ENCODE measurements around the gene LNX1. TPM values are rescaled to one million over a fixed set of nuclear protein-coding genes. Genes with fewer than 3 reads are reported as not detected.

The LNX1 gene
- total and polyA plus RNA-seq, 2 of the 8 experiments (the other 6 are each of a cell fraction or from before 2014, with no cell fraction given) = 2.7 to 3.8 TPM

GRCh38 chr4:53575552-53575951 is 15.7 kb downstream of the LNX1 start:
- no peak for FAIRE-seq
- Histone ChIP-seq H2BK15ac (ENCODE audit: low read length) (no peak overlapping the region), H2AK5ac (ENCODE audit: low read depth, low read length) (no peak overlapping the region), H3K79me2 (ENCODE audit: control insufficient read depth in 1 of 2, insufficient read depth in 2 of 2, low read length in 2 of 2) (no peaks in the 10 kb centered on the region), H3K4ac (replicated peaks; ENCODE audit: insufficient read length, low read depth, low read length) (no peak overlapping the region), H3K4me3 (ENCODE audit: extremely low read depth in 1 of 4, insufficient read depth in 2 of 4, low read depth in 3 of 4, low read length in 4 of 4) (no peak overlapping the region), H4K8ac (ENCODE audit: extremely low read depth, insufficient read depth, low read length) (no peak overlapping the region), H4K20me1 (replicated peaks in 1 of 2; ENCODE audit: control insufficient read depth in 1 of 2, insufficient read depth in 2 of 2, low read length in 2 of 2) (no peaks in the 10 kb centered on the region), H2BK20ac (ENCODE audit: low read length) (no peak overlapping the region), H3K27me3 (replicated peaks in 1 of 4; ENCODE audit: control insufficient read depth in 3 of 4, extremely low read depth in 1 of 4, insufficient read depth in 3 of 4, low read length in 3 of 4) (no peaks in the 10 kb centered on the region), H3K18ac (ENCODE audit: extremely low read depth, low read length) (no peak overlapping the region), H3K23ac (ENCODE audit: insufficient read length) (no peak overlapping the region), H3K4me2 (ENCODE audit: insufficient read depth in 1 of 2, low read depth in 2 of 2, low read length in 2 of 2) (no peak overlapping the region), H3K56ac (replicated peaks; ENCODE audit: insufficient read length, low read depth, low read length) (no peak overlapping the region), H3K79me1 (ENCODE audit: low read depth, low read length) (no peaks in the 10 kb centered on the region), H2BK120ac (replicated peaks; ENCODE audit: low read depth, low read length) (no peak overlapping the region), H2AFZ (ENCODE audit: low read length) (no peak overlapping the region; the same call in 1 of the 2 replicates), H2BK5ac (ENCODE audit: low read depth, low read length) (no peak overlapping the region), H3K9ac (replicated peaks in 1 of 4; ENCODE audit: extremely low read depth in 1 of 4, low read depth in 3 of 4, low read length in 3 of 4) (no peak overlapping the region), H3K14ac (ENCODE audit: insufficient read length) (no peak overlapping the region), H3K4me1 (replicated peaks in 1 of 4; ENCODE audit: control insufficient read depth in 3 of 4, insufficient read depth in 4 of 4, low read length in 3 of 4) (peaks cover 0 to 3% (median 0%) of the 10 kb centered on the region in 4 experiments; a peak in 2 of 7 replicates), H4K5ac (ENCODE audit: insufficient read length, low read depth, low read length) (no peak overlapping the region), H3K9me3 (ENCODE audit: insufficient read depth in 2 of 2, low read depth in 1 of 2, low read length in 1 of 2) (no peaks in the 10 kb centered on the region), H4K91ac (replicated peaks; ENCODE audit: insufficient read length, low read length) (no peak overlapping the region), H3K27ac (ENCODE audit: low read depth, low read length) (no peak overlapping the region), H2BK12ac (ENCODE audit: low read depth, low read length) (no peak overlapping the region), H3K23me2 (ENCODE audit: low read depth, low read length) (no peaks in the 10 kb centered on the region), H3K36me3 (ENCODE audit: control insufficient read depth in 2 of 4, insufficient read depth in 4 of 4, low read length in 3 of 4) (no peaks in the 10 kb centered on the region)
- WGBS, 2 experiments (ENCODE audit: extremely low coverage in 1 of 2, insufficient coverage in 1 of 2, insufficient read length in 1 of 2, insufficient replicate concordance in 2 of 2, low coverage in 1 of 2, low lambda C conversion rate in 2 of 2, missing lambda C conversion rate in 1 of 2) = 90% methylated on average over 4 of the region's 4 CpGs; no CpG with 5 or more reads in 1 of the 2 experiments
- ChIA-PET CTCF (ENCODE audit: partially characterized antibody) (interaction anchor here (1.0 kb wide), 1 partner anchor 11 kb away, joined by 3 read pairs; no protein-coding TSS in a partner anchor), POLR2A (ENCODE audit: partially characterized antibody) (no interaction called here)
- no peak for DNase-seq (ENCODE audit: low read depth in 1 of 2, low spot score in 2 of 2)
- TF ChIP-seq KDM4A (IDR thresholded peaks at IDR 0.05; ENCODE audit: low read depth, low read length, severe bottlenecking) = no peak
- TF ChIP-seq EP300 (IDR thresholded peaks at IDR 0.05; ENCODE audit: borderline replicate concordance in 1 of 2, low read depth in 2 of 2, low read length in 2 of 2) = no peak
- TF ChIP-seq MAX (IDR thresholded peaks at IDR 0.05) = no peak
- TF ChIP-seq SAP30 (IDR thresholded peaks at IDR 0.05; ENCODE audit: insufficient read depth, insufficient replicate concordance, low read length) = no peak
- TF ChIP-seq JUND (IDR thresholded peaks at IDR 0.05; ENCODE audit: low read length) = no peak
- no peak for TF ChIP-seq NANOG (IDR thresholded peaks at IDR 0.05; ENCODE audit: insufficient read depth, low read depth, low read length, poor library complexity, severe bottlenecking)
- no peak for TF ChIP-seq HDAC2 (IDR thresholded peaks at IDR 0.05; ENCODE audit: borderline replicate concordance in 1 of 2, low read depth in 2 of 2, low read length in 2 of 2)
- no peak for TF ChIP-seq CEBPB (IDR thresholded peaks at IDR 0.05; ENCODE audit: low read depth, low read length)
- TF ChIP-seq KDM5A (IDR thresholded peaks at IDR 0.05; ENCODE audit: low read length) = no peak
- no peak for TF ChIP-seq NRF1 (IDR thresholded peaks at IDR 0.05; ENCODE audit: low read depth, low read length)
- no peak for TF ChIP-seq ZNF274 (IDR thresholded peaks at IDR 0.05; ENCODE audit: borderline replicate concordance, extremely low read depth, low read length)
- TF ChIP-seq BRCA1 (IDR thresholded peaks at IDR 0.05; ENCODE audit: low read depth, low read length) = no peak
- TF ChIP-seq BACH1 (IDR thresholded peaks at IDR 0.05; ENCODE audit: low read length) = no peak
- TF ChIP-seq TBP (IDR thresholded peaks at IDR 0.05; ENCODE audit: low read depth, low read length) = no peak

Measured in H1 (cell line).